Adrenal gland (tissue), 12 donors: Measurements from ENCODE around the gene GPRC5B. TPM values are rescaled to one million over a fixed set of nuclear protein-coding genes. Genes with fewer than 3 reads are reported as not detected.
A peak's percentile ranks its signal among the peaks of the same experiment; 100 is the strongest.

Experiments used
- DNase-seq, 7 donors: peaks; one replicate each; pipeline ENCODE4 v3.0.0-alpha.2; 2019 to 2020
- H3K27ac ChIP-seq, 5 donors: fragments of 200-600 bp; sonication (generic) in 4 of 5; 1 replicate in 3 of 5; 2 replicates in 2 of 5; pipeline versions ENCODE4 v1.5.1 to v1.8.0; 2016 to 2020; ENCODE audit warnings: mild to moderate bottlenecking in 1 of 5
- H3K27me3 ChIP-seq: fragments of 200-600 bp; 2 replicates; pipeline ENCODE4 v1.8.0; 2021
- H3K36me3 ChIP-seq, 2 donors: fragments of 200-600 bp; replicated peaks in 1 of 2; 1 replicate in 1 of 2; 2 replicates in 1 of 2; pipeline versions ENCODE4 v1.5.1 to v1.8.0; 2018 to 2022
- H3K4me1 ChIP-seq, 2 donors: fragments of 200-600 bp; replicated peaks in 1 of 2; 1 replicate in 1 of 2; 2 replicates in 1 of 2; pipeline versions ENCODE4 v1.5.1 to v1.8.0; 2018 to 2021
- H3K4me3 ChIP-seq, 4 donors: fragments of 200-600 bp; sonication (generic) in 3 of 4; one replicate each; pipeline ENCODE4 v1.5.1; 2016 to 2018
- H3K9me3 ChIP-seq, 3 donors: fragments of 200-600 bp; sonication (generic) in 1 of 3; replicated peaks in 1 of 3; 1 replicate in 2 of 3; 2 replicates in 1 of 3; pipeline versions ENCODE4 v1.5.1 to v1.8.0; 2016 to 2021
- CTCF ChIP-seq, 6 experiments: fragments of 450-650 bp in 4 of 6; fragments of 200-600 bp in 2 of 6; sonication (generic) in 1 of 6; IDR thresholded peaks; 1 replicate in 5 of 6; 2 replicates in 1 of 6; pipeline versions ENCODE4 v1.5.1 to v1.8.0; 2016 to 2021; ENCODE audit warnings: antibody characterized with exemption in 6 of 6, mild to moderate bottlenecking in 2 of 6, moderate library complexity in 1 of 6
- POLR2A ChIP-seq, 2 donors: fragments of 450-650 bp; IDR thresholded peaks; one replicate each; pipeline ENCODE4 v1.6.1; 2017; ENCODE audit warnings: antibody characterized with exemption in 2 of 2, mild to moderate bottlenecking in 2 of 2, moderate library complexity in 1 of 2
- WGBS, 4 donors: extraction: QIAGEN DNeasy Blood & Tissue Kit in 2 of 4; methylation state at CpG; one replicate each; pipeline versions ENCODE4 v1.1.5 to v1.1.7; 2013 to 2017; 5-methylcytosine and 5-hydroxymethylcytosine counted together
- intact Hi-C, 2 donors: fragments of 100-400 bp; cut with DNase I; formaldehyde crosslinking; loops; one replicate each; pipeline versions ENCODE4 v1.14.1 to v1.15.0; 2022 to 2023
- polyA plus RNA-seq, 3 donors: library from polyadenylated mRNA; stranded (reverse); fragments of 200-250 nt in 2 of 3; fragments of 350-450 nt in 1 of 3; fragmentation: Illumina TruSeq in 1 of 3; extraction: RNeasy Lipid Tissue Mini Kit (QIAGEN cat#74804) in 1 of 3; gene quantifications; one replicate each; pipeline ENCODE4 v1.2.3, GENCODE V29; 2013 to 2014
- total RNA-seq, 9 donors: library from RNA; depleted of rRNA in 4 of 9; stranded (reverse); fragments of >200 nt in 4 of 9; fragments of 120-200 nt in 1 of 9; fragmentation: NEBNext Ultra II Directional in 1 of 9; extraction: Animal tissue kit (Norgen Biotek cat#: 25700) in 1 of 9; gene quantifications; one replicate each; pipeline versions ENCODE4 v1.1.0 to v1.2.4, GENCODE V29; 2013 to 2023
- donor health status: healthy with polysubstance abuse.
- donor health status: Bipolar disorder and iron deficiency.
- donor health status: DM: yes; HTN: yes; CAD: no.
- donor health status: DM: no; HTN: no; CAD: no.
- donor health status: DM: no; HTN: no; CAD: no.
- donor health status: DM: yes; HTN: yes; CAD: no.

The GPRC5B gene
- total and polyA plus RNA-seq, 12 donors: 7.9 to 26.4 (median 22.0) TPM

GRCh38 chr16:19928432-19928831, 43.8 kb upstream of the GPRC5B start:
- Histone ChIP-seq H3K4me3 (no peak overlapping the region), H3K9me3 (no peaks in the 10 kb centered on the region), H3K27ac (no peak overlapping the region), H3K4me1 (no peaks in the 10 kb centered on the region), H3K36me3 (no peaks in the 10 kb centered on the region), H3K27me3 (no peaks in the 10 kb centered on the region)
- 77 to 100% (median 80%) methylated on average over 1 of the region's 1 CpG for WGBS, 4 donors
- no peak for DNase-seq
- intact Hi-C loops: no loop called here
- no peak for TF ChIP-seq POLR2A (IDR thresholded peaks at IDR 0.05)
- TF ChIP-seq CTCF (IDR thresholded peaks at IDR 0.05): no peak

DNA sequence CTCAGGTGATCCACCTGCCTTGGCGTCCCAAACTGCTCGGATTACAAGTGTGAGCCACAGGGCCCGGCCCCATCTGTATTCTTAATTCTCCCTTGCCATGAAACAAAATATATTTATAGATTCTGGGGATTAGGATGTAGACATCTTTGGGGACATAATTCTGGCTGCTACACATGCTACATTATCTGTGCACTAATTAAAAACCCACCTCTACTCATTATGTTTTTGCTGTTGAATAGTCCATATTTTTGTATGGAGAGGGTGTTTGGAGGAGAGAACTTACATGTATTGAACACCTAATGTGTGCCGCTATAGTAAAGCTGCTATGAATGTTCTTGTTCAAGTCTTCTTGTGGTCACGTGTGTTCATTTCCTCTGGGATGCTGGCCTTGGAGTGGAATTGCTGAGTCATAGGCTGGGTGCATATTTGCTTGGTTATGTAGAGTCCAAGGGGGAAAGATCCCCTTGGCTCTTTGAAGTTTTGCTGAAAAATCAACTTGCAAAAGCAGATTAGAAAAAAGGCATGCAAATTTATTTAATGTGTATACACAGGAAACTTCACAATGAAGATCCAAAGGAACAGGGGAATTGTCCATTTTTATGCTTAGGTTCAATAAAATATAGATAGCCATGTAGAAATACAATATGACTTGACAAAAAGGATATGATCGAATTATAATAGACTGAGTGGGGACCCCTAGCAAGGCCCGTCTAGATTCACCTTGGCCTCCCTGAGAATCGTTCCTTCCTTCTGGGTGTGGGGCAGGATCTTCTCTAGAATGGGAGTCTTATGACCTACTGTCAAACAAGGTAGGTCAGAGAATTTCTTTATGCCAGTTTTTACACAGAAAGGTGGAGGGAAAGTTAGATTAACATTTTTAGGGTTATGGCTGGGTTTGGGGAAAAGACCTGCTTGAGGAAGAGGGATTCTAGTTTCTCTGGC, 42.1 kb upstream of the GPRC5B start:
- TF ChIP-seq POLR2A (IDR thresholded peaks at IDR 0.05) (no peak), CTCF (IDR thresholded peaks at IDR 0.05) (no peak)
- 69 to 78% (median 72%) methylated on average over 8 of the region's 8 CpGs for WGBS, 4 donors
- H3K36me3 ChIP-seq: no peaks in the 10 kb centered on the region
- DNase-seq: peak in 2 of 7 donors; percentile 9 to 23
- no peak overlapping the region for H3K27ac ChIP-seq
- H3K27me3 ChIP-seq: no peaks in the 10 kb centered on the region
- H3K4me3 ChIP-seq: no peak overlapping the region
- no peaks in the 10 kb centered on the region for H3K9me3 ChIP-seq
- no peaks in the 10 kb centered on the region for H3K4me1 ChIP-seq
- intact Hi-C loops: no loop called here

GRCh38 chr16:19923396-19923795, 38.7 kb upstream of the GPRC5B start:
- Histone ChIP-seq H3K9me3 (no peaks in the 10 kb centered on the region), H3K27ac (no peak overlapping the region), H3K4me1 (no peaks in the 10 kb centered on the region), H3K27me3 (no peaks in the 10 kb centered on the region), H3K4me3 (no peak overlapping the region), H3K36me3 (no peaks in the 10 kb centered on the region)
- intact Hi-C loops: no loop called here
- no peak for TF ChIP-seq POLR2A (IDR thresholded peaks at IDR 0.05)
- TF ChIP-seq CTCF (IDR thresholded peaks at IDR 0.05): no peak
- whole genome bisulfite sequencing, 4 donors: 52 to 80% (median 59%) methylated on average over 4 to 5 of the region's 5 CpGs
- no peak for DNase-seq

DNA sequence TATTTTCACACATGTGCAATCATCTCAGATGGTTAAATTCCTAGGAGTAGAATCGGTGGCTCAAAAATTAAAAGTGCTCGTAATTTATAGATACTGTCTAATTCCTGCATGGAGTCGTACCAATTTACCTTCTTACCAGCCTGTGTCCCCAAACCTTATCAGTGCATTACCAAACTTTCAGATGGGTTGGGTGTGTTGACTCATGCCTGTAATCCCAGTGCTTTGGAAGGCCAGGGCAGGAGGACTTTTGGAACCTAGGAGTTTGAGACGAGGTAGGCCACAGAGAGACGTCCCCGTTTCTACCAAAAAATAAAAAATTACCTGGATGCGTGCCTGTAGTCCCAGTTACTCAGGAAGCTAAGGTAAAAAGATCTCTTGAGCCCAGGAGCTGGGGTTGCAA, 34.5 kb upstream of the GPRC5B start:
- intact Hi-C loops: no loop called here
- WGBS, 4 donors: 82 to 85% (median 83%) methylated on average over 7 of the region's 7 CpGs
- no peak for TF ChIP-seq CTCF (IDR thresholded peaks at IDR 0.05)
- TF ChIP-seq POLR2A (IDR thresholded peaks at IDR 0.05): no peak
- H3K4me3 ChIP-seq: no peak overlapping the region
- H3K4me1 ChIP-seq: no peaks in the 10 kb centered on the region
- no peak for DNase-seq
- H3K27me3 ChIP-seq: no peaks in the 10 kb centered on the region
- H3K9me3 ChIP-seq: no peaks in the 10 kb centered on the region
- no peaks in the 10 kb centered on the region for H3K36me3 ChIP-seq
- no peak overlapping the region for H3K27ac ChIP-seq
